Neuronal stem cell (in vitro differentiated cells): ENCODE data around the gene TNIP3.

Source experiments
- DNase-seq: peaks from one replicate; pipeline ENCODE4 v3.0.0-alpha.2; 2013; ENCODE audit warnings: low spot score
- H2AFZ ChIP-seq: one replicate; pipeline ENCODE4 v1.6.1; 2013; ENCODE audit warnings: mild to moderate bottlenecking, low read length, inconsistent platforms
- H2AK5ac ChIP-seq: 2 replicates; pipeline ENCODE4 v1.6.1; 2013; ENCODE audit warnings: low read depth, mild to moderate bottlenecking, inconsistent platforms, low read length, moderate library complexity, mixed read lengths
- H2BK120ac ChIP-seq: 2 replicates; pipeline ENCODE4 v1.6.1; 2013; ENCODE audit warnings: low read depth, mild to moderate bottlenecking, inconsistent platforms, low read length, moderate library complexity, mixed read lengths
- H2BK12ac ChIP-seq: one replicate; pipeline ENCODE4 v1.6.1; 2013; ENCODE audit warnings: low read length, inconsistent platforms
- H2BK15ac ChIP-seq: 2 replicates; pipeline ENCODE4 v1.6.1; 2013; ENCODE audit warnings: mild to moderate bottlenecking, low read length, inconsistent platforms, mixed read lengths
- H2BK5ac ChIP-seq: one replicate; pipeline ENCODE4 v1.6.1; 2013; ENCODE audit warnings: inconsistent platforms, mild to moderate bottlenecking, low read length, moderate library complexity
- H3K14ac ChIP-seq: one replicate; pipeline ENCODE4 v1.6.1; 2013; ENCODE audit warnings: low read length, inconsistent platforms
- H3K18ac ChIP-seq: 2 replicates; pipeline ENCODE4 v1.6.1; 2013; ENCODE audit warnings: low read length, inconsistent platforms
- H3K23ac ChIP-seq: 2 replicates; pipeline ENCODE4 v1.6.1; 2013; ENCODE audit warnings: low read depth, mild to moderate bottlenecking, mixed read lengths, low read length, inconsistent platforms; ENCODE audit not compliant: poor library complexity
- H3K27ac ChIP-seq: replicated peaks from 3 replicates; pipeline ENCODE4 v1.5.1; 2013; ENCODE audit warnings: low read length, inconsistent platforms
- H3K27me3 ChIP-seq, 3 experiments: 2 replicates each; pipeline ENCODE4 v1.6.1; 2013; ENCODE audit warnings: low read length in 3 of 3, mild to moderate bottlenecking in 2 of 3, inconsistent platforms in 1 of 3, low read depth in 1 of 3, mixed read lengths in 1 of 3, moderate library complexity in 1 of 3; ENCODE audit not compliant: control insufficient read depth in 3 of 3, insufficient read depth in 3 of 3
- H3K36me3 ChIP-seq, 2 donors: replicated peaks in 1 of 2; 2 replicates each; pipeline ENCODE4 v1.6.1; 2013; ENCODE audit warnings: low read length in 2 of 2; ENCODE audit not compliant: control insufficient read depth in 2 of 2, insufficient read depth in 2 of 2
- H3K4ac ChIP-seq: 2 replicates; pipeline ENCODE4 v1.6.1; 2013; ENCODE audit warnings: inconsistent platforms, mild to moderate bottlenecking, low read length, moderate library complexity
- H3K4me1 ChIP-seq, 2 donors: 1 replicate in 1 of 2; 2 replicates in 1 of 2; pipeline ENCODE4 v1.6.1; 2013; ENCODE audit warnings: low read length in 2 of 2, low read depth in 1 of 2; ENCODE audit not compliant: control insufficient read depth in 2 of 2, insufficient read depth in 1 of 2
- H3K4me2 ChIP-seq: one replicate; pipeline ENCODE4 v1.6.1; 2013; ENCODE audit warnings: mild to moderate bottlenecking, low read length, inconsistent platforms; ENCODE audit not compliant: insufficient read depth, poor library complexity, severe bottlenecking
- H3K4me3 ChIP-seq, 2 donors: 2 replicates each; pipeline ENCODE4 v1.5.1; 2013; ENCODE audit warnings: low read length in 2 of 2, mild to moderate bottlenecking in 2 of 2, inconsistent platforms in 1 of 2, moderate library complexity in 1 of 2
- H3K79me1 ChIP-seq: one replicate; pipeline ENCODE4 v1.6.1; 2013; ENCODE audit warnings: low read depth, mild to moderate bottlenecking, inconsistent platforms, low read length, moderate library complexity
- H3K9ac ChIP-seq: one replicate; pipeline ENCODE4 v1.6.1; 2013; ENCODE audit warnings: mild to moderate bottlenecking, low read depth, low read length, inconsistent platforms; ENCODE audit not compliant: poor library complexity
- H3K9me3 ChIP-seq, 2 donors: replicated peaks in 1 of 2; 2 replicates each; pipeline versions ENCODE3 to v1.6.1; 2013; ENCODE audit warnings: low read length in 2 of 2, mild to moderate bottlenecking in 2 of 2, inconsistent platforms in 1 of 2, low read depth in 1 of 2, mixed read lengths in 1 of 2, moderate library complexity in 1 of 2; ENCODE audit not compliant: control insufficient read depth in 2 of 2, insufficient read depth in 1 of 2
- H4K8ac ChIP-seq: one replicate; pipeline ENCODE4 v1.6.1; 2013; ENCODE audit warnings: low read depth, mild to moderate bottlenecking, inconsistent platforms, low read length, moderate library complexity
- H4K91ac ChIP-seq: one replicate; pipeline ENCODE4 v1.6.1; 2013; ENCODE audit warnings: low read length, low read depth, mild to moderate bottlenecking, inconsistent platforms; ENCODE audit not compliant: poor library complexity
- WGBS, 2 donors: extraction: QIAGEN DNeasy Blood & Tissue Kit; methylation state at CpG; one replicate each; pipeline ENCODE4 v1.1.7; 2013; ENCODE audit warnings: missing lambda C conversion rate in 2 of 2, mixed read lengths in 1 of 2; ENCODE audit not compliant: insufficient read length in 2 of 2, insufficient replicate concordance in 1 of 2; ENCODE audit errors: extremely low coverage in 2 of 2; 5-methylcytosine and 5-hydroxymethylcytosine counted together

Gene TNIP3

GRCh38 chr4:121108557-121108956 is 55.6 kb downstream of the TNIP3 start:
- Histone ChIP-seq H3K27me3 (no peaks in the 10 kb centered on the region), H3K4me3 (no peak overlapping the region), H3K18ac (no peak overlapping the region), H4K8ac (no peak overlapping the region), H2BK12ac (no peak overlapping the region), H2BK120ac (no peak overlapping the region), H3K9me3 (peaks cover 0 to 2% of the 10 kb centered on the region in 2 donors), H3K27ac (no peak overlapping the region), H3K9ac (no peak overlapping the region), H2AK5ac (no peak overlapping the region), H3K14ac (no peak overlapping the region), H3K23ac (no peak overlapping the region), H2BK15ac (no peak overlapping the region), H3K79me1 (no peaks in the 10 kb centered on the region), H2BK5ac (no peak overlapping the region), H3K4ac (no peak overlapping the region), H2AFZ (no peak overlapping the region), H3K4me2 (no peak overlapping the region), H3K4me1 (no peaks in the 10 kb centered on the region), H3K36me3 (no peaks in the 10 kb centered on the region), H4K91ac (no peak overlapping the region)
- WGBS, 2 donors: no CpG with 5 or more reads among the region's 2 CpGs
- DNase-seq: no peak

GRCh38 chr4:121107507-121107906 is 56.6 kb downstream of the TNIP3 start:
- peaks cover 0 to 2% of the 10 kb centered on the region in 2 donors for H3K9me3 ChIP-seq
- no CpG with 5 or more reads among the region's 4 CpGs for WGBS, 2 donors
- H3K23ac ChIP-seq: no peak overlapping the region
- H2BK15ac ChIP-seq: no peak overlapping the region
- no peak overlapping the region for H2AK5ac ChIP-seq
- H4K8ac ChIP-seq: no peak overlapping the region
- no peak overlapping the region for H3K27ac ChIP-seq
- no peak overlapping the region for H3K4ac ChIP-seq
- H3K4me3 ChIP-seq: no peak overlapping the region
- no peak overlapping the region for H2BK5ac ChIP-seq
- no peak overlapping the region for H3K9ac ChIP-seq
- H3K18ac ChIP-seq: no peak overlapping the region
- H3K79me1 ChIP-seq: no peaks in the 10 kb centered on the region
- H2BK120ac ChIP-seq: no peak overlapping the region
- no peaks in the 10 kb centered on the region for H3K36me3 ChIP-seq
- no peak overlapping the region for H3K14ac ChIP-seq
- H2BK12ac ChIP-seq: no peak overlapping the region
- DNase-seq: no peak
- H3K4me1 ChIP-seq: no peaks in the 10 kb centered on the region
- no peak overlapping the region for H2AFZ ChIP-seq
- no peak overlapping the region for H4K91ac ChIP-seq
- no peaks in the 10 kb centered on the region for H3K27me3 ChIP-seq
- H3K4me2 ChIP-seq: no peak overlapping the region

- H3K4me3 ChIP-seq: no peak overlapping the region
- no peak overlapping the region for H2BK15ac ChIP-seq
- no peak overlapping the region for H2AK5ac ChIP-seq
- H2BK5ac ChIP-seq: no peak overlapping the region
- DNase-seq: no peak
- H3K4me2 ChIP-seq: no peak overlapping the region
- H3K27me3 ChIP-seq: no peaks in the 10 kb centered on the region
- no peak overlapping the region for H3K27ac ChIP-seq
- H4K8ac ChIP-seq: no peak overlapping the region
- no peak overlapping the region for H3K18ac ChIP-seq
- no peak overlapping the region for H3K4ac ChIP-seq
- H3K23ac ChIP-seq: no peak overlapping the region
- no CpG with 5 or more reads among the region's 2 CpGs for WGBS, 2 donors
- H3K9ac ChIP-seq: no peak overlapping the region
- no peak overlapping the region for H2BK120ac ChIP-seq
- H3K4me1 ChIP-seq: no peaks in the 10 kb centered on the region
- no peaks in the 10 kb centered on the region for H3K79me1 ChIP-seq
- no peak overlapping the region for H3K14ac ChIP-seq
- peaks cover 0 to 2% of the 10 kb centered on the region in 2 donors for H3K9me3 ChIP-seq
- no peak overlapping the region for H2BK12ac ChIP-seq
- no peak overlapping the region for H2AFZ ChIP-seq
- H4K91ac ChIP-seq: no peak overlapping the region
- H3K36me3 ChIP-seq: no peaks in the 10 kb centered on the region
Measured at GRCh38 chr4:121100093-121100775, 63.9 kb downstream of the TNIP3 start.

- Histone ChIP-seq H3K4me2 (no peak overlapping the region), H2AK5ac (no peak overlapping the region), H4K8ac (no peak overlapping the region), H3K27ac (no peak overlapping the region), H3K27me3 (no peaks in the 10 kb centered on the region), H3K18ac (no peak overlapping the region), H3K4me1 (no peaks in the 10 kb centered on the region), H2AFZ (no peak overlapping the region), H3K14ac (no peak overlapping the region), H4K91ac (no peak overlapping the region), H2BK12ac (no peak overlapping the region), H3K9me3 (peaks cover 0 to 2% of the 10 kb centered on the region in 2 donors), H2BK5ac (no peak overlapping the region), H3K36me3 (no peaks in the 10 kb centered on the region), H3K4me3 (no peak overlapping the region), H2BK15ac (no peak overlapping the region), H3K9ac (no peak overlapping the region), H3K79me1 (no peaks in the 10 kb centered on the region), H3K23ac (no peak overlapping the region), H3K4ac (no peak overlapping the region), H2BK120ac (no peak overlapping the region)
- DNase-seq: no peak
- WGBS, 2 donors: no CpG with 5 or more reads among the region's 2 CpGs
Measured at GRCh38 chr4:121098266-121098665, 65.9 kb downstream of the TNIP3 start.
